Endothelial cell of umbilical vein (primary cell): Measurements from ENCODE around the gene RBM38. TPM values are rescaled to one million over a fixed set of nuclear protein-coding genes. Genes with fewer than 3 reads are reported as not detected.

Source experiments
- BruUV-seq: library from RNA; stranded (reverse); fragments of 400-500 nt; replicated peaks from 2 replicates; lab custom pipeline; 2021; lab: Mats Ljungman, UMichigan
- CTCF ChIA-PET: fragments of 300-600, 350-600 bp; sonication (Branson Sonifier 250); formaldehyde crosslinking; loops from one replicate; lab custom pipeline; 2021; ENCODE audit warnings: antibody characterized with exemption, inconsistent platforms; lab: Charles Lee
- POLR2A ChIA-PET: fragments of 300-600, 350-600 bp; sonication (Branson Sonifier 250); formaldehyde crosslinking; loops from one replicate; lab custom pipeline; 2021; ENCODE audit warnings: antibody characterized with exemption, inconsistent platforms; lab: Charles Lee
- DNase-seq: peaks from one replicate; pipeline ENCODE4 v3.0.0-alpha.2; 2011; ENCODE audit warnings: low read depth, low spot score
- FAIRE-seq: peaks from 2 replicates; lab custom pipeline; 2011; peaks lifted over from hg19 to GRCh38; lab: Jason Lieb, UNC
- H2AFZ ChIP-seq: 2 replicates; pipeline ENCODE4 v1.6.0; 2012; ENCODE audit warnings: low read depth, low read length, control low read depth, inconsistent platforms
- H3K27ac ChIP-seq: 2 replicates; pipeline ENCODE4 v1.5.1; 2011; ENCODE audit warnings: low read depth, mild to moderate bottlenecking, control low read depth, low read length, moderate library complexity; ENCODE audit not compliant: insufficient read depth
- H3K27me3 ChIP-seq, 2 experiments: 2 replicates each; pipeline versions ENCODE4 v1.6.0 to v1.6.1; 2011; ENCODE audit warnings: low read length in 2 of 2, mixed read lengths in 1 of 2; ENCODE audit not compliant: control insufficient read depth in 2 of 2, insufficient read depth in 2 of 2
- H3K36me3 ChIP-seq, 2 experiments: 2 replicates in 1 of 2; 3 replicates in 1 of 2; pipeline ENCODE4 v1.5.1; 2011; ENCODE audit warnings: low read length in 2 of 2, mild to moderate bottlenecking in 1 of 2, moderate library complexity in 1 of 2; ENCODE audit not compliant: control insufficient read depth in 2 of 2, insufficient read depth in 2 of 2; ENCODE audit errors: extremely low read depth in 1 of 2
- H3K4me1 ChIP-seq: 3 replicates; pipeline ENCODE4 v1.5.1; 2011; ENCODE audit warnings: mild to moderate bottlenecking, low read length; ENCODE audit not compliant: control insufficient read depth, insufficient read depth; ENCODE audit errors: extremely low read depth
- H3K4me2 ChIP-seq: 2 replicates; pipeline ENCODE4 v1.6.1; 2011; ENCODE audit warnings: low read length, control low read depth, mixed read lengths; ENCODE audit not compliant: insufficient read depth
- H3K4me3 ChIP-seq, 3 experiments: fragments of 200-600 bp in 1 of 3; sonication (generic), shearing (Covaris generic) in 1 of 3; replicated peaks in 1 of 3; 2 replicates each; pipeline ENCODE4 v1.5.1; 2011 to 2016; ENCODE audit warnings: control low read depth in 3 of 3, low read length in 3 of 3, mild to moderate bottlenecking in 2 of 3, inconsistent platforms in 1 of 3, low read depth in 1 of 3, moderate library complexity in 1 of 3; ENCODE audit not compliant: insufficient read depth in 1 of 3
- H3K79me2 ChIP-seq: 2 replicates; pipeline ENCODE4 v1.6.0; 2012; ENCODE audit warnings: low read length, inconsistent platforms; ENCODE audit not compliant: control insufficient read depth, insufficient read depth
- H3K9ac ChIP-seq: replicated peaks from 2 replicates; pipeline ENCODE3; 2011; ENCODE audit warnings: low read length, control low read depth; ENCODE audit not compliant: insufficient read depth; ENCODE audit errors: extremely low read depth
- H3K9me1 ChIP-seq: replicated peaks from 3 replicates; pipeline ENCODE4 v1.6.0; 2011; ENCODE audit warnings: mild to moderate bottlenecking, low read length; ENCODE audit not compliant: control insufficient read depth, insufficient read depth; ENCODE audit errors: extremely low read depth
- H3K9me3 ChIP-seq: replicated peaks from 2 replicates; pipeline ENCODE4 v1.5.1; 2012; ENCODE audit warnings: low read length, inconsistent platforms; ENCODE audit not compliant: control insufficient read depth, insufficient read depth
- H4K20me1 ChIP-seq: replicated peaks from 2 replicates; pipeline ENCODE3; 2011; ENCODE audit warnings: mild to moderate bottlenecking, low read length; ENCODE audit not compliant: control insufficient read depth, insufficient read depth; ENCODE audit errors: extremely low read depth
- FOS ChIP-seq: IDR thresholded peaks from 2 replicates; pipeline ENCODE4 v1.6.1; 2011; ENCODE audit warnings: mild to moderate bottlenecking, low read length, moderate library complexity, borderline replicate concordance; ENCODE audit not compliant: insufficient read depth
- GATA2 ChIP-seq: IDR thresholded peaks from 2 replicates; pipeline ENCODE4 v1.7.0; 2011; ENCODE audit warnings: low read depth, mild to moderate bottlenecking, moderate library complexity, mixed read lengths, low read length; ENCODE audit not compliant: insufficient read length, insufficient read depth
- JUN ChIP-seq: IDR thresholded peaks from 2 replicates; pipeline ENCODE4 v1.6.1; 2011; ENCODE audit warnings: borderline replicate concordance, low read depth; ENCODE audit not compliant: insufficient read length, insufficient read depth
- MYC ChIP-seq: IDR thresholded peaks from one replicate; pipeline ENCODE4 v1.6.1; 2011; ENCODE audit warnings: mild to moderate bottlenecking, low read depth, low read length
- POLR2A ChIP-seq: IDR thresholded peaks from 2 replicates; pipeline ENCODE4 v1.6.1; 2012; ENCODE audit warnings: low read depth, mild to moderate bottlenecking, control low read depth, low read length
- POLR2AphosphoS5 ChIP-seq: IDR thresholded peaks from 2 replicates; pipeline ENCODE4 v1.6.1; 2012; ENCODE audit warnings: low read depth, mild to moderate bottlenecking, control low read depth, low read length, moderate library complexity; ENCODE audit not compliant: insufficient read depth
- dilution Hi-C: fragments of 300-500 bp; cut with MboI; formaldehyde crosslinking; loops from one replicate; pipeline ENCODE4 v1.15.0; 2019; ENCODE audit warnings: low sequenced_read_pairs; ENCODE audit not compliant: extremely low pct_ligation_motif_present
- intact Hi-C: fragments of 100-400 bp; cut with micrococcal nuclease; formaldehyde crosslinking; loops from one replicate; pipeline ENCODE4 v1.10.0; 2022
- polyA plus RNA-seq, 4 experiments: library from polyadenylated mRNA; depleted of rRNA in 3 of 4; stranded (reverse) in 3 of 4; unstranded in 1 of 4; fragments of >200 nt; gene quantifications; 2 replicates each; pipeline versions ENCODE4 v1.2.1 to v1.2.3, GENCODE V29; 2011 to 2012; ENCODE audit warnings: missing spikeins in 1 of 4
- total RNA-seq: library from RNA; stranded (reverse); gene quantifications from 2 replicates; pipeline ENCODE4 v1.2.3, GENCODE V29; 2021
- TF ChIP-seq, protein P1 (sequence below): IDR thresholded peaks from 2 replicates; pipeline ENCODE4 v1.6.1; 2011; ENCODE audit not compliant: insufficient read depth, insufficient read length
- TF ChIP-seq, protein P2 (sequence below), 2 donors: IDR thresholded peaks; 1 replicate in 1 of 2; 2 replicates in 1 of 2; pipeline ENCODE4 v1.5.1; 2011; ENCODE audit warnings: low read length in 2 of 2, mild to moderate bottlenecking in 2 of 2, moderate library complexity in 2 of 2, control low read depth in 1 of 2, inconsistent platforms in 1 of 2, low read depth in 1 of 2; ENCODE audit not compliant: insufficient read depth in 1 of 2; ENCODE audit errors: extremely low read depth in 1 of 2

RBM38 gene
- total and polyA plus RNA-seq, 2 donors (not counting 3 experiments of a cell fraction or from before 2014, with no cell fraction given) = 22.1 to 37.4 TPM

DNA sequence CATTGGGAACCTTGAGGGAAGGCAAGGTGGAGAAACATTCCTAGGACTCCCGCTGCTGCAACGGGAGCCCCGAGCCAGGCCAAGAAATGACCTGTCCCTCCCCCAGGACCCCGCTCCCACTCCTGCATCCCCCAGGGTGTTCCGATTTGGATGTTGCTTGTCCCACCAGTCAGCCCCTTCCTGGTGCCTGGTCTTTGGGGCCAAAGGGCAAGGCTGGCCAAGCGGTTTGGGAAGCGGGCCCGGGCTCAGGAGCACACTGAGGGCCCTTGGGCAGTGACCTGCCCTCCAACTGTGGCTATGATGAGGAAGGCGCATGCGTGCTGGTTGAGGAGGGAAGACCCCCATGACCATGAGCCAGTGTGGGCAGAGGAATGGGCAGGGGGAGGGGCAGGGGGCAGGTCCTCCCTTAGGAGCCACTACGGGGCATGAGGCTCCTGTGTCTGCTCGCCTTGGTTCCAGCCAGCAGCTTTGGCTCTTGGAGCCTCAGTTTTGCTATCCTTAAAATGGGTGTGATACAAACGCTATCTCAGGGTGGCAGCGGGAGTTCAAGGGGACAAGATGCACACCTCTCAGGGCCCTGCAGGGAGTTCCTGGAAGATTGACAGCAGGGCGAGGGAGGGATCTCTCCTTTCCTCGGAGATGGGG lies 50.4 kb downstream of the RBM38 start:
- no peaks in the 10 kb centered on the region for H3K9me1 ChIP-seq
- CTCF ChIA-PET = interaction anchor here (0.6 kb wide), 1 partner anchor 58 kb away, joined by 3 read pairs; no protein-coding TSS in a partner anchor
- POLR2A ChIA-PET = no interaction called here
- no peaks in the 10 kb centered on the region for H3K79me2 ChIP-seq
- no TSS peak for BruUV-seq
- H3K4me1 ChIP-seq = no peaks in the 10 kb centered on the region
- H3K4me2 ChIP-seq = no peak overlapping the region
- FAIRE-seq (no peak), DNase-seq (no peak)
- no peaks in the 10 kb centered on the region for H3K36me3 ChIP-seq
- dilution Hi-C loops (no loop called here), intact Hi-C loops (no loop called here)
- H3K9ac ChIP-seq = no peak overlapping the region
- H2AFZ ChIP-seq = no peak overlapping the region
- no peak overlapping the region for H3K27ac ChIP-seq
- no peaks in the 10 kb centered on the region for H3K9me3 ChIP-seq
- H3K4me3 ChIP-seq = no peak overlapping the region
- no peaks in the 10 kb centered on the region for H3K27me3 ChIP-seq
- no peaks in the 10 kb centered on the region for H4K20me1 ChIP-seq
- TF ChIP-seq POLR2AphosphoS5 = no peak
- TF ChIP-seq, protein P1, sequence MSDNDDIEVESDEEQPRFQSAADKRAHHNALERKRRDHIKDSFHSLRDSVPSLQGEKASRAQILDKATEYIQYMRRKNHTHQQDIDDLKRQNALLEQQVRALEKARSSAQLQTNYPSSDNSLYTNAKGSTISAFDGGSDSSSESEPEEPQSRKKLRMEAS = no peak
- TF ChIP-seq GATA2 = no peak
- no peak for TF ChIP-seq FOS
- TF ChIP-seq, protein P2, sequence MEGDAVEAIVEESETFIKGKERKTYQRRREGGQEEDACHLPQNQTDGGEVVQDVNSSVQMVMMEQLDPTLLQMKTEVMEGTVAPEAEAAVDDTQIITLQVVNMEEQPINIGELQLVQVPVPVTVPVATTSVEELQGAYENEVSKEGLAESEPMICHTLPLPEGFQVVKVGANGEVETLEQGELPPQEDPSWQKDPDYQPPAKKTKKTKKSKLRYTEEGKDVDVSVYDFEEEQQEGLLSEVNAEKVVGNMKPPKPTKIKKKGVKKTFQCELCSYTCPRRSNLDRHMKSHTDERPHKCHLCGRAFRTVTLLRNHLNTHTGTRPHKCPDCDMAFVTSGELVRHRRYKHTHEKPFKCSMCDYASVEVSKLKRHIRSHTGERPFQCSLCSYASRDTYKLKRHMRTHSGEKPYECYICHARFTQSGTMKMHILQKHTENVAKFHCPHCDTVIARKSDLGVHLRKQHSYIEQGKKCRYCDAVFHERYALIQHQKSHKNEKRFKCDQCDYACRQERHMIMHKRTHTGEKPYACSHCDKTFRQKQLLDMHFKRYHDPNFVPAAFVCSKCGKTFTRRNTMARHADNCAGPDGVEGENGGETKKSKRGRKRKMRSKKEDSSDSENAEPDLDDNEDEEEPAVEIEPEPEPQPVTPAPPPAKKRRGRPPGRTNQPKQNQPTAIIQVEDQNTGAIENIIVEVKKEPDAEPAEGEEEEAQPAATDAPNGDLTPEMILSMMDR (IDR thresholded peaks at IDR 0.05; ENCODE audit: extremely low read depth in 1 of 2, insufficient read depth in 1 of 2, low read depth in 1 of 2, low read length in 2 of 2) = no peak
- TF ChIP-seq MYC = no peak
- TF ChIP-seq JUN = no peak
- TF ChIP-seq POLR2A = no peak
